ENCODE data around the gene MMD2. TPM values are rescaled to one million over a fixed set of nuclear protein-coding genes. Genes with fewer than 3 reads are reported as not detected.

The MMD2 gene
- total and polyA plus RNA-seq, 3 experiments from 2014 or later: not detected

DNA sequence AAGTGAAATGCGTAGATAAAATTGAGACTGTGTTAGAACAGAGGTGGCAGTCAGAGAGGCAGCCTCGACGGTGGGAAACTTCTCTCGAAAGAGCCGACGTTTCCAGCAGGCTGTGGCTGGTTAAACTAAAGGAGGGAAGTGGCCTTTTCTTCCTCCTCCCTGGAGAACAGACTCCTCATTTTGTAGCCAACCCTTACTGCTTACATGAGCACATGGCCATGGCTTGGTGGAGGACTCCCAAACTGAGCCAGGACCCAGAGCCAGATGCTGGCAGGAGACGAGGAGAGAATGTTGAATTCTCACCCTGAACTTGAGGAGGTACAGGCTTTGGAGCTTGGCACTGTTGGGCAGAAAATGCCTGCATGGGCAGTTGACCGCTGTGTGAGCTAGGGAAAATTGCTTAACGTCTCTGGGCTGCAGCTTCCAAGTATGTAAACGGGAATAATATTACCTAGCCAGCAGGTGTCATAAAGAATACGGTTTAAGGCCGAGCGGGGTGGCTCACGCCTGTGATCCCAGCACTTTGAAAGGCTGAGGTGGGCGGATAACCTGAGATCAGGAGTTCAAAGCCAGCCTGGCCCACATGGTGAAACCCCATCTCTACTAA, 24.5 kb downstream of the MMD2 start:
- no peak for DNase-seq
- CTCF ChIA-PET: no interaction called here

GRCh38 chr7:4931943-4932342, 27.0 kb downstream of the MMD2 start:
- Mint-ChIP-seq H3K9me3 (no peaks in the 10 kb centered on the region), H3K4me3 (no peak overlapping the region), H3K4me1 (no peaks in the 10 kb centered on the region), H3K36me3 (no peaks in the 10 kb centered on the region), H3K27me3 (peaks cover 3 to 14% of the 10 kb centered on the region in 2 donors), H3K27ac (no peak overlapping the region)
- DNase-seq: no peak
- ChIA-PET POLR2A (no interaction called here), CTCF (no interaction called here)
- Histone ChIP-seq H3K9me3 (ENCODE audit: low read length) (no peaks in the 10 kb centered on the region), H3K36me3 (ENCODE audit: insufficient read depth, low read length) (no peaks in the 10 kb centered on the region), H3K4me3 (ENCODE audit: low read length) (no peak overlapping the region), H3K27ac (ENCODE audit: low read depth, low read length) (no peak overlapping the region), H3K4me1 (ENCODE audit: insufficient read depth, low read length) (no peaks in the 10 kb centered on the region), H3K27me3 (ENCODE audit: insufficient read depth, low read length, poor library complexity, severe bottlenecking) (no peaks in the 10 kb centered on the region)

More for the DNA sequence above, 24.5 kb downstream of the MMD2 start:
- Histone ChIP-seq H3K27ac (ENCODE audit: low read depth, low read length) (no peak overlapping the region), H3K4me1 (ENCODE audit: insufficient read depth, low read length) (no peaks in the 10 kb centered on the region), H3K4me3 (ENCODE audit: low read length) (no peak overlapping the region), H3K36me3 (ENCODE audit: insufficient read depth, low read length) (no peaks in the 10 kb centered on the region), H3K9me3 (ENCODE audit: low read length) (no peaks in the 10 kb centered on the region), H3K27me3 (ENCODE audit: insufficient read depth, low read length, poor library complexity, severe bottlenecking) (no peaks in the 10 kb centered on the region)
- no peak overlapping the region for H3K4me3 Mint-ChIP-seq
- no peak overlapping the region for H3K27ac Mint-ChIP-seq
- no peaks in the 10 kb centered on the region for H3K36me3 Mint-ChIP-seq
- POLR2A ChIA-PET: no interaction called here
- no peaks in the 10 kb centered on the region for H3K9me3 Mint-ChIP-seq
- no peaks in the 10 kb centered on the region for H3K4me1 Mint-ChIP-seq
- H3K27me3 Mint-ChIP-seq: peaks cover 0 to 10% of the 10 kb centered on the region in 2 donors

- POLR2A ChIA-PET: no interaction called here
- H3K4me1 ChIP-seq (ENCODE audit: insufficient read depth, low read length): no peaks in the 10 kb centered on the region
- Mint-ChIP-seq H3K4me1 (no peaks in the 10 kb centered on the region), H3K27me3 (peaks cover 7 to 15% of the 10 kb centered on the region in 2 donors), H3K4me3 (no peak overlapping the region), H3K9me3 (no peaks in the 10 kb centered on the region), H3K27ac (no peak overlapping the region), H3K36me3 (no peaks in the 10 kb centered on the region)
- no peaks in the 10 kb centered on the region for H3K9me3 ChIP-seq (ENCODE audit: low read length)
- DNase-seq: no peak
- H3K27ac ChIP-seq (ENCODE audit: low read depth, low read length): no peak overlapping the region
- no peak overlapping the region for H3K4me3 ChIP-seq (ENCODE audit: low read length)
- CTCF ChIA-PET: no interaction called here
- no peaks in the 10 kb centered on the region for H3K27me3 ChIP-seq (ENCODE audit: insufficient read depth, low read length, poor library complexity, severe bottlenecking)
- no peaks in the 10 kb centered on the region for H3K36me3 ChIP-seq (ENCODE audit: insufficient read depth, low read length)
These were observed 30.0 kb downstream of the MMD2 start for GRCh38 chr7:4929005-4929404.

DNA sequence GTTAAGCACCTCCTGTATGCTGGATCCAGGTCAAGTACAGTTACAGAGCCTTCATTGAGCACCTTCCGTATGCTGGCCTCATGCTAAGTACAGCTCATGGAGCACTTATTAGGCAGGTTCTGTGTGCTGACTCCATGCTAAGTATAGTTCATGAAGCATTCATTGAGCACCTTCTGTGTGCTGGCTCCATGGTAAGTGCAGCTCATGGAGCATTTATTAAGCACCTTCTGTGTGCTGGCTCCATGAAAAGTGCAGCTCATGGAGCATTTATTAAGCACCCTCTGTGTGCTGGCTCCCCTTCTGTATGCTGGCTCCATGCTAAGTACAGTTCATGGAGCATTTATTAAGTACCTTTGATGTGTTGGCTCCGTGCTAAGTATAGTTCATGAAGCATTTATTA, 30.5 kb downstream of the MMD2 start:
- no peak overlapping the region for H3K27ac ChIP-seq (ENCODE audit: low read depth, low read length)
- H3K9me3 ChIP-seq (ENCODE audit: low read length): no peaks in the 10 kb centered on the region
- H3K36me3 ChIP-seq (ENCODE audit: insufficient read depth, low read length): no peaks in the 10 kb centered on the region
- H3K27me3 ChIP-seq (ENCODE audit: insufficient read depth, low read length, poor library complexity, severe bottlenecking): no peaks in the 10 kb centered on the region
- no peak for DNase-seq
- ChIA-PET CTCF (no interaction called here), POLR2A (no interaction called here)
- Mint-ChIP-seq H3K4me3 (no peak overlapping the region), H3K27ac (no peak overlapping the region), H3K27me3 (peaks cover 7 to 17% of the 10 kb centered on the region in 2 donors), H3K9me3 (no peaks in the 10 kb centered on the region), H3K4me1 (no peaks in the 10 kb centered on the region), H3K36me3 (no peaks in the 10 kb centered on the region)
- no peak overlapping the region for H3K4me3 ChIP-seq (ENCODE audit: low read length)
- H3K4me1 ChIP-seq (ENCODE audit: insufficient read depth, low read length): no peaks in the 10 kb centered on the region

DNA sequence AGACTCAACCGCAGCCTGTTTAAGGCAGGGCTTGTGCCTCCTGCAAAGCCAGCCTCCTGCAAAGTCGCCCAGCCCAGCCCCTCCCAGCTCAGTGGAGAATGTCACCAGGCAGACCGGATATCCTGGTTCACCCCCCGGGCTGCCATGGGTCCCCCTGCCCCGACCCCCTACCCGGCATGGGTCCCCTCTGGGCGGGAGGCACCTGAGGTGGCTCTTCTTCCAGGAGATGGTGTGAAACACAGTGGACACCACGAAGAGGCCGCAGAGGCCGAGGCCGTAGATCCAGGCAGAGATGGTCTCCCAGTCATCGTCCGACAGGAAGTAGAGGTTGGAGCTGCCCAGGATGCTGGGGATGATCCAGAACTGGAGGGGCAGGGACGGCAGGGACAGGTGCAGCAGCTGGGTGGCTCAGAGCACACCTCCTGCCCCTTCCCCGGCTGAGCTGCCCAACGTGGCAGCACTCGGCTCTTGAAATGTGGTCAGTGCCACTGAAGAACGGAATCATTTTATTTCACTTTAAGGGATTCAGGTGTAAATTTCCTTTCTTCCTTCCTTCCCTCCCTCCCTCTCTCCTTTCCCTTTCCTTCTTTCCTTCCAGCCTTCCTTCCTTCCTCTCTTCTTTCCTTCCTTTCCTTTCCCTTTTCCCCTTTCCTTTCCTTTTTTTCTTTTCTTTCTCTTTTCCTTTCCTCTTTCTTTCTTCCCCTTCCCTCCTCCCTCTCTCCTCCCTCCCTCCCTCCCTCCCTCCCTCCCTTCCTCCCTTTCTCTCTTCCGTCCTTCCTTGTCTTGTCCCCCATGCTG, 38.8 kb downstream of the MMD2 start:
- no peak overlapping the region for H3K27ac Mint-ChIP-seq
- H3K9me3 Mint-ChIP-seq: peaks cover 0 to 10% (median 0%) of the 10 kb centered on the region in 5 donors
- Histone ChIP-seq H3K27ac (ENCODE audit: low read depth, low read length) (no peak overlapping the region), H3K9me3 (ENCODE audit: low read length) (no peaks in the 10 kb centered on the region), H3K4me1 (ENCODE audit: insufficient read depth, low read length) (no peaks in the 10 kb centered on the region), H3K27me3 (ENCODE audit: insufficient read depth, low read length, poor library complexity, severe bottlenecking) (no peaks in the 10 kb centered on the region), H3K36me3 (ENCODE audit: insufficient read depth, low read length) (no peaks in the 10 kb centered on the region), H3K4me3 (ENCODE audit: low read length) (no peak overlapping the region)
- POLR2A ChIA-PET: no interaction called here
- H3K4me3 Mint-ChIP-seq: no peak overlapping the region
- no peaks in the 10 kb centered on the region for H3K4me1 Mint-ChIP-seq
- CTCF ChIA-PET: no interaction called here
- no peak for DNase-seq
- H3K36me3 Mint-ChIP-seq: no peaks in the 10 kb centered on the region
- peaks cover 7 to 10% of the 10 kb centered on the region in 2 donors for H3K27me3 Mint-ChIP-seq

- DNase-seq: no peak
- H3K36me3 ChIP-seq (ENCODE audit: insufficient read depth, low read length): no peaks in the 10 kb centered on the region
- H3K4me3 Mint-ChIP-seq: no peak overlapping the region
- no peak overlapping the region for H3K4me3 ChIP-seq (ENCODE audit: low read length)
- H3K9me3 ChIP-seq (ENCODE audit: low read length): no peaks in the 10 kb centered on the region
- H3K9me3 Mint-ChIP-seq: peaks cover 0 to 10% (median 0%) of the 10 kb centered on the region in 5 donors
- H3K27me3 Mint-ChIP-seq: peaks cover 3 to 5% of the 10 kb centered on the region in 2 donors
- CTCF ChIA-PET: no interaction called here
- H3K27ac ChIP-seq (ENCODE audit: low read depth, low read length): no peak overlapping the region
- no peak overlapping the region for H3K27ac Mint-ChIP-seq
- H3K4me1 Mint-ChIP-seq: no peaks in the 10 kb centered on the region
- POLR2A ChIA-PET: no interaction called here
- H3K27me3 ChIP-seq (ENCODE audit: insufficient read depth, low read length, poor library complexity, severe bottlenecking): no peaks in the 10 kb centered on the region
- no peaks in the 10 kb centered on the region for H3K4me1 ChIP-seq (ENCODE audit: insufficient read depth, low read length)
- H3K36me3 Mint-ChIP-seq: no peaks in the 10 kb centered on the region
These were observed 42.9 kb downstream of the MMD2 start for GRCh38 chr7:4916113-4916512.

DNA sequence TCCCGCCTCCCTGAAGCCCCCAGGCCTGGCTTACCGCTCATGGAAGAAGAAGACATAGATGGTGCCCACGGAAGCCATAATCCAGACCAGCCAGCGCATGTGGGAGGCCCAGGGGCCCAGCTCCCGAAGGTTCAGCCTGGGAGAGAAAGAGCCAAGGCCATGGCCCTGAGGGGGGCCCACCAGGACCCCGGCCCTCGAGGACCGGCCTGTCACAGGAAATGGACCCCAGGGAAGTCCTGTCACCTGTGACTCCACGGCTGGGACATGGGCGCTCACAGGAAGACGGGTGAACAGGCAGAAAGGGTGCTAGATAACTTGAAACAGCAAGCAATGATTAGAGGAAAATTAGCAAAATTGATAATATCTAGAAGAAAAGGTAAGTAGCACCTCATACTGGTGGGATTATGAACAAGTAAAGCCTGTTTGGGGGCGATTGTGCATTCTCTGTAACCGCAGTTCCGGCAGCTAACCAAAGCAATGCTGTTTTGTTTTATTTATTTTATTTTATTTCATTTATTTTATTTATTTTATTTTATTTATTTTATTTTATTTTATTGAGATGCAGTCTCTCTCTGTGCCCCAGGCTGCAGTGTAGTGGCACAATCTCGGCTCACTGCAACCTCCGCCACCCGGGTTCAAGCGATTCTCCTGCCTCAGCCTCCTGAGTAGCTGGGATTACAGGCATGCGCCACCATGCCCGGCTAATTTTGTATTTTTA, 47.7 kb downstream of the MMD2 start:
- Mint-ChIP-seq H3K4me1 (no peaks in the 10 kb centered on the region), H3K9me3 (peaks cover 0 to 2% (median 0%) of the 10 kb centered on the region in 5 donors), H3K27ac (no peak overlapping the region), H3K36me3 (no peaks in the 10 kb centered on the region), H3K27me3 (peaks cover 5 to 8% of the 10 kb centered on the region in 2 donors), H3K4me3 (no peak overlapping the region)
- no peaks in the 10 kb centered on the region for H3K27me3 ChIP-seq (ENCODE audit: insufficient read depth, low read length, poor library complexity, severe bottlenecking)
- no peaks in the 10 kb centered on the region for H3K9me3 ChIP-seq (ENCODE audit: low read length)
- no peak overlapping the region for H3K27ac ChIP-seq (ENCODE audit: low read depth, low read length)
- DNase-seq: no peak
- ChIA-PET CTCF (no interaction called here), POLR2A (no interaction called here)
- no peaks in the 10 kb centered on the region for H3K36me3 ChIP-seq (ENCODE audit: insufficient read depth, low read length)
- no peak overlapping the region for H3K4me3 ChIP-seq (ENCODE audit: low read length)
- no peaks in the 10 kb centered on the region for H3K4me1 ChIP-seq (ENCODE audit: insufficient read depth, low read length)

GRCh38 chr7:4906682-4907081, 52.3 kb downstream of the MMD2 start:
- no peaks in the 10 kb centered on the region for H3K4me1 Mint-ChIP-seq
- no peaks in the 10 kb centered on the region for H3K36me3 ChIP-seq (ENCODE audit: insufficient read depth, low read length)
- H3K27ac Mint-ChIP-seq: no peak overlapping the region
- ChIA-PET POLR2A (no interaction called here), CTCF (no interaction called here)
- H3K4me1 ChIP-seq (ENCODE audit: insufficient read depth, low read length): no peaks in the 10 kb centered on the region
- H3K27ac ChIP-seq (ENCODE audit: low read depth, low read length): no peak overlapping the region
- no peak for DNase-seq
- H3K36me3 Mint-ChIP-seq: no peaks in the 10 kb centered on the region
- H3K27me3 Mint-ChIP-seq: peaks cover 9 to 10% of the 10 kb centered on the region in 2 donors
- no peak overlapping the region for H3K4me3 ChIP-seq (ENCODE audit: low read length)
- peaks cover 0 to 2% (median 0%) of the 10 kb centered on the region in 5 donors for H3K9me3 Mint-ChIP-seq
- no peaks in the 10 kb centered on the region for H3K27me3 ChIP-seq (ENCODE audit: insufficient read depth, low read length, poor library complexity, severe bottlenecking)
- no peaks in the 10 kb centered on the region for H3K9me3 ChIP-seq (ENCODE audit: low read length)
- H3K4me3 Mint-ChIP-seq: no peak overlapping the region

Data from CD8-positive, alpha-beta memory T cell (primary cell).